NT2/D1 (cell line): ENCODE measurements around the gene NOS1.

ENCODE experiments used
- SUZ12 ChIP-seq: IDR thresholded peaks from 2 replicates; pipeline ENCODE4 v1.6.1; 2011; ENCODE audit not compliant: insufficient read length, insufficient read depth; ENCODE audit errors: extremely low read depth
- YY1 ChIP-seq: IDR thresholded peaks from 2 replicates; pipeline ENCODE4 v1.6.1; 2011; ENCODE audit not compliant: insufficient read length, insufficient read depth
- ZNF274 ChIP-seq: IDR thresholded peaks from 2 replicates; pipeline ENCODE4 v1.6.1; 2011; ENCODE audit warnings: mild to moderate bottlenecking, low read depth, low read length

GRCh38 chr12:117165342-117165741, 196.1 kb downstream of the NOS1 start:
- TF ChIP-seq SUZ12 (no peak), YY1 (no peak), ZNF274 (no peak)
